Type B pancreatic cell (in vitro differentiated cells): Measurements from ENCODE around the gene SPATA46. TPM values are rescaled to one million over a fixed set of nuclear protein-coding genes. Genes with fewer than 3 reads are reported as not detected.

Experiments used
- DNase-seq: peaks from one replicate; pipeline ENCODE4 v3.0.0; 2021; ENCODE audit warnings: mixed read lengths; ENCODE audit not compliant: unreplicated experiment; ENCODE audit errors: extremely low spot score
- H3K27ac Mint-ChIP-seq: 2 replicates; pipeline ENCODE4 v1.8.0; 2021; ENCODE audit warnings: mild to moderate bottlenecking, mixed read lengths
- H3K27me3 Mint-ChIP-seq: 2 replicates; pipeline ENCODE4 v1.8.0; 2021; ENCODE audit warnings: mixed read lengths
- H3K36me3 Mint-ChIP-seq: 2 replicates; pipeline ENCODE4 v1.8.0; 2021; ENCODE audit warnings: mixed read lengths
- H3K4me1 Mint-ChIP-seq: one replicate; pipeline ENCODE4 v1.8.0; 2021; ENCODE audit warnings: mixed read lengths; ENCODE audit not compliant: unreplicated experiment
- H3K4me3 Mint-ChIP-seq: 2 replicates; pipeline ENCODE4 v1.8.0; 2021; ENCODE audit warnings: mild to moderate bottlenecking, mixed read lengths
- H3K9me3 Mint-ChIP-seq: 2 replicates; pipeline ENCODE4 v1.8.0; 2021; ENCODE audit warnings: mixed read lengths
- total RNA-seq: library from RNA; stranded (reverse); gene quantifications from 2 replicates; pipeline ENCODE4 v1.2.1, GENCODE V29; 2021; ENCODE audit warnings: low replicate concordance
- TF ChIP-seq, protein P1 (sequence below): fragments of 200-600 bp; sonication (generic); conservative IDR thresholded peaks from 2 replicates; pipeline ENCODE4 v1.5.0; 2021; ENCODE audit warnings: antibody characterized with exemption, mild to moderate bottlenecking

SPATA46 gene
- total RNA-seq, 1 donor from 2014 or later, result not detected

DNA sequence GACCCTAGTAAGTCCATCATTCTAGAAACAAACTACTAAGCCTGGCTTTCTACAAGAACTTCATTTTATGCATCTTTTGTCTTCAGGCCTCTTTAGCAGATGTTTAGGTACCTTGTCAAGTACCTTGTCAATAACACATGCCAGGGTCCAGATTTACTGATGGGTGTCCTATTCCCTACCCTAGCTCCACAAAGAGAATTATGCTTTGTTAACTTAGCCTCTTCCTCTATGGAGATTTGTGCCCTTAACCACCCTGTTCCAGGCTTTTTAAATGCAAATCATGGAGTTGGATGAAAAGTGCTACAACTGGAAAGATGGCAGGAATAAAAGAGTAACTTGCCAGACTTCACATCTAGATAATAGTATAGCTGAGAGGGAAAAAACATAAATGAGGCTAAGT, 42.7 kb downstream of the SPATA46 start:
- Mint-ChIP-seq H3K27me3 (no peaks in the 10 kb centered on the region), H3K36me3 (no peaks in the 10 kb centered on the region), H3K9me3 (no peaks in the 10 kb centered on the region), H3K4me3 (no peak overlapping the region), H3K4me1 (peaks cover 5% of the 10 kb centered on the region), H3K27ac (no peak overlapping the region)
- TF ChIP-seq, protein P1, sequence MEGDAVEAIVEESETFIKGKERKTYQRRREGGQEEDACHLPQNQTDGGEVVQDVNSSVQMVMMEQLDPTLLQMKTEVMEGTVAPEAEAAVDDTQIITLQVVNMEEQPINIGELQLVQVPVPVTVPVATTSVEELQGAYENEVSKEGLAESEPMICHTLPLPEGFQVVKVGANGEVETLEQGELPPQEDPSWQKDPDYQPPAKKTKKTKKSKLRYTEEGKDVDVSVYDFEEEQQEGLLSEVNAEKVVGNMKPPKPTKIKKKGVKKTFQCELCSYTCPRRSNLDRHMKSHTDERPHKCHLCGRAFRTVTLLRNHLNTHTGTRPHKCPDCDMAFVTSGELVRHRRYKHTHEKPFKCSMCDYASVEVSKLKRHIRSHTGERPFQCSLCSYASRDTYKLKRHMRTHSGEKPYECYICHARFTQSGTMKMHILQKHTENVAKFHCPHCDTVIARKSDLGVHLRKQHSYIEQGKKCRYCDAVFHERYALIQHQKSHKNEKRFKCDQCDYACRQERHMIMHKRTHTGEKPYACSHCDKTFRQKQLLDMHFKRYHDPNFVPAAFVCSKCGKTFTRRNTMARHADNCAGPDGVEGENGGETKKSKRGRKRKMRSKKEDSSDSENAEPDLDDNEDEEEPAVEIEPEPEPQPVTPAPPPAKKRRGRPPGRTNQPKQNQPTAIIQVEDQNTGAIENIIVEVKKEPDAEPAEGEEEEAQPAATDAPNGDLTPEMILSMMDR, result no peak
- no peak for DNase-seq

DNA sequence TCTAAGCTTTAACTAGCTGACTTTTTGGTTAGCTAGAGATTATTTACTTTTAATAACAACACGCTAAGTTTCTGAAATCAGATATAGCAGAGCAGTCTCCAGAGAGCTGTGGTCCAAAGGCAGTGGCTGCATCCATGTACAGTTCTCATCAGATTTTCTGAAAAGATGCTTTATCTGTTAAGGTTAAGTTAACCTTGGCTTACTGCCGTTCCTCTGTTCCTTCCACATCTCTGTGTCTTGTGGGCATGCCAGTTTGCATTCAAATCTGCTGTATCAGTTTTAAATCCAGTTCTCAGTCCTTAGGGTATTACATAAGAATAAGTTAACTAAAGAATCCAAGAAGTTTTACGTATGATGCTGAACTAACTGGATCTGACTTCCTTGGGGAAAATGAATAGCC, 46.8 kb downstream of the SPATA46 start:
- Mint-ChIP-seq H3K4me3 (no peak overlapping the region), H3K36me3 (no peaks in the 10 kb centered on the region), H3K27ac (no peak overlapping the region), H3K9me3 (no peaks in the 10 kb centered on the region), H3K4me1 (peaks cover 5% of the 10 kb centered on the region), H3K27me3 (no peaks in the 10 kb centered on the region)
- no peak for DNase-seq
- TF ChIP-seq, protein P1, result no peak

DNA sequence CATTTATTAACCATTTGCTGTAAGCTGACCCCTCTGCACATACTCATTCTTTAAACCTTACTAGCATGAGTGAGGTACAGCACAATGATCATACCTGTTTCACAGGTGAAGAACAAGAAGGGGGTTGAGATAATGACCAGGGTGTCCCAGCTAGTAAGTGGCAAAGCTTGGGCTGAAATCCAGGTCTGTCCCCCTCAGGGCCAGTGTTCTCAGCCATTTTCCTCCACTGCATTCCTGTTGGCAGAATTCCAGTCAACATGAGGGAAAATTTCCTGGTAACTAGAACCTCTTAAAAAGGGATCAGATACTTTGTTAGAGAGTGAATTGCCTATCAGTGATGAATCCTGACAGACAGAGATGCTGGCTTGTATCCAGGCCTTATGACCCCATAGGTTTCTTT, 48.1 kb downstream of the SPATA46 start:
- Mint-ChIP-seq H3K4me3 (no peak overlapping the region), H3K9me3 (no peaks in the 10 kb centered on the region), H3K4me1 (peaks cover 5% of the 10 kb centered on the region), H3K36me3 (no peaks in the 10 kb centered on the region), H3K27ac (no peak overlapping the region), H3K27me3 (no peaks in the 10 kb centered on the region)
- TF ChIP-seq, protein P1, result no peak
- no peak for DNase-seq

DNA sequence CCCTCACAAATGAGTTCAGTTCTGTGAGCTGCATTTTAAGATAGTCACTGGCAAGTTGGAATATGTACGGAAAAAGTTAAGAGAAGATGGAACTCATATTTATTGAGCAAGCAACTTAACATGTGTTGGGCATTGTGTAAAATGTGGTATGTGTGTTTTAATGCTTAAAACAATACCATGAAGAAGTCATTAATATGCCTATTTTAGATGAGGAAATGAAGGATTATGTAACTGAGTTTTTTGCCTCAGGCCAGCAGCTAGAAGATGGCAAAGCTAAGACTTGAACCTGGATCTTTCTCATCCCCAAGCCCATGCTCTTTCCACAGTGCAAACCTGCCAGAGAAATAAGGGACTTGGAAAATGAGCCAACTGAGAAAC, 48.9 kb downstream of the SPATA46 start:
- peaks cover 5% of the 10 kb centered on the region for H3K4me1 Mint-ChIP-seq
- H3K27me3 Mint-ChIP-seq, result no peaks in the 10 kb centered on the region
- no peaks in the 10 kb centered on the region for H3K36me3 Mint-ChIP-seq
- H3K27ac Mint-ChIP-seq, result no peak overlapping the region
- H3K9me3 Mint-ChIP-seq, result no peaks in the 10 kb centered on the region
- H3K4me3 Mint-ChIP-seq, result no peak overlapping the region
- TF ChIP-seq, protein P1, result no peak
- no peak for DNase-seq

DNA sequence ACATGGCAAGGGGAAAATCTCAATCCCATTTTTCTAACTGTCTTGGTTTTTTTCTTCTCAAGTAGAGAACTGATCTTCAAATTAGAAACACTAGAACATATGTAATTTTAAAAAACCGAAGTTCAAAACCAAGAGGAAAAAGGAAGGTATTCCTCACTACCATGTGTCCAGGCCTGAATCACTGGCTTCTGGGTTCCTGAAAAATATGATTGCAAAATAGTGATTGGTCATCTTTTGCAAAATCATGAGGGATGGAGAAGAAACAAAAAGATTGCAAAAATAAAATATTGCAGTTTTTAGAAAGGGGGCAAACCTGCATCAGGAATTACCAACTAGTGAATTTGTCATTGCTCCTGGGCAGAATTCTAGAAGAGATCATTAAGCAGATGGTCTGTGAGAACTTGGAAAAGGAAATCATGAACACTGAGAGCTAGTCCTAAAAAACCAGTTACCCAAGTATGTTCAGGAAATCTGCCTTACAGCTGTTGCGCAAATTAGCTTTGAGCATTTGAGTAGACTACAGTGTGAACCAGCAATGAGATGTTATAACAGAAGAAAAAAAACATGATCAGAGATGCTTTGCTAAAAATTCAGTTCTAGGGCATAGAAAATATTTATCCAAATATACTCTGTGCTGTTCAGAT, 49.4 kb downstream of the SPATA46 start:
- no peak overlapping the region for H3K4me3 Mint-ChIP-seq
- peaks cover 5% of the 10 kb centered on the region for H3K4me1 Mint-ChIP-seq
- DNase-seq, result no peak
- H3K27me3 Mint-ChIP-seq, result no peaks in the 10 kb centered on the region
- H3K36me3 Mint-ChIP-seq, result no peaks in the 10 kb centered on the region
- H3K9me3 Mint-ChIP-seq, result no peaks in the 10 kb centered on the region
- no peak overlapping the region for H3K27ac Mint-ChIP-seq
- TF ChIP-seq, protein P1, result no peak

DNA sequence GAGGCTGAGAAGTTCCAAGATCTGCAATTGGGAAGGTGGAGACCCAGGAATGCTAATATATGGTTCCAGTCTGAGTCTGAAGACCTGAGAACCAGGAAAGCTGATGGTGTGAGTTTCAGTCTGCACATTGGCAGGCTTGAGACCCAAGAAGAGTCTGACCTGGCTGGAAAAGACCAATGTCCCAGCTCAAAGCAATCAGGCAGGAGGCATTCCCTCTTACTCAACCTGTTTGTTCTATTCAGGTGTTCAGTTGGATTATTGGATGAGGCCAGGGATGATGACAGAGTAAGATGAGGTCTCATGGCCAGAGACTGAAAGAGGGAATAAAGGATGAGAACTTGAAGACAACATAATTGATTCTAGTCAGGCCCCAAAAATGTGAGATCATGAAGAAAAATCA, 50.1 kb downstream of the SPATA46 start:
- H3K36me3 Mint-ChIP-seq, result no peaks in the 10 kb centered on the region
- H3K27me3 Mint-ChIP-seq, result no peaks in the 10 kb centered on the region
- H3K27ac Mint-ChIP-seq, result no peak overlapping the region

More for the DNA sequence above, 50.1 kb downstream of the SPATA46 start:
- TF ChIP-seq, protein P1, result no peak
- Mint-ChIP-seq H3K4me1 (peaks cover 5% of the 10 kb centered on the region), H3K4me3 (no peak overlapping the region), H3K9me3 (no peaks in the 10 kb centered on the region)
- DNase-seq, result no peak
